Daoy (cell line): ENCODE data around the gene SPATA25. TPM values are rescaled to one million over a fixed set of nuclear protein-coding genes. Genes with fewer than 3 reads are reported as not detected.
A peak's percentile ranks its signal among the peaks of the same experiment; 100 is the strongest.
"Not testable (repeated sequence)": the region's sequence is repeated elsewhere in the genome, so short reads cannot be mapped to it uniquely, and the experiment has no call there.

ENCODE experiments used
- DNase-seq: peaks from one replicate; pipeline ENCODE4 v3.0.0-alpha.2; 2015; ENCODE audit warnings: low read depth
- total RNA-seq: library from RNA; depleted of rRNA; stranded (reverse); fragments of >200 nt; shearing (Covaris generic); gene quantifications from 2 replicates; pipeline ENCODE4 v1.2.3, GENCODE V29; 2014

SPATA25 gene
- total RNA-seq, 1 experiment from 2014 or later: not detected

DNA sequence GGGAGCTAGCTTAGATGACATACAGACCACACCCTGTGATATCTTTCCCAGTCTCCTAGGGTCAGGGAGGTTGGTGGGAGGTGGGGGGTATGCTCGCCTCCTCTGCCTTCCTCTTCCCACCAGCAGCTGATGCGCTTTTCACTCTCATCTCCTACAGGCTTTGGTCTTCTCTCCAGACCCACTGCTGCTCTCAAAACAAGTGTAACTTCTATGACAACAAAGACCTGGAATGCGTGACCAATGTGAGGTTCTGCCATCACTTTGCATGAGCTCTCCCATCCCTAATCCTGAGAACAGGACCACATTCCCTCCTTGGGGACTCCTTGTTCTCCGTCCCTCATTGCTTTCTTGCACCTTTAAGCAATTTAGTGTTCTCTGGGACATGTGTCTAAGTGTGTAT, 6.4 kb upstream of the SPATA25 start:
- no peak for DNase-seq

DNA sequence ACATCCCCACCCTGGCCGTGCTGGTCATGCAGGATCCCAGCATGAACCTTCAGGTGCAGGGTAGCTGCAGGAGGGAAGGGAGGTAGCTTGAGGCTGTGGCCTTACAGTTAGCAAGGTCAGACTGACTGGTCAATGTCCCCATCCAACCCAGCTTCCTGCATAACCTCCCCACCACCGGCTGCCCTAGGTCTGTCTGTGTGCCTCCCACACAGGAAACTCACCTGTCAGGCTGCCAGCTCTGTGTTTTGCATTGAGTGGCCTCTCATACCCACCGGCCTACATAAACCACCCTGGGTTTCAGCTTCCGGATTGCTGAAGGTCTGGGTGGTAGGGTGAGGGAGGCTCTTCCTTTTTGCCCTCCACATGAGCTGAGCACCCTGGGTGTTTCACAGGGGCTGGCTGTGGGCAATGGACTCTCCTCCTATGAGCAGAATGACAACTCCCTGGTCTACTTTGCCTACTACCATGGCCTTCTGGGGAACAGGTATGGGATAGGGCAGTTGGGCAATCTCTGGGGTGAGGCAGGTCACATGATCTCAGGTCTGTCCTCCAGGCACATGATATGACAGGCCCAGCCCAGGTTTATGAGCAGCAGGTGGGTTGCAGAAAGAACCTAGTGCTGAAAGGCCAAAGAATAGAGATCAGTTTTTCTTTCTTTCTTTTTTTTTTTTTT, 5.5 kb upstream of the SPATA25 start:
- DNase-seq: no peak

DNA sequence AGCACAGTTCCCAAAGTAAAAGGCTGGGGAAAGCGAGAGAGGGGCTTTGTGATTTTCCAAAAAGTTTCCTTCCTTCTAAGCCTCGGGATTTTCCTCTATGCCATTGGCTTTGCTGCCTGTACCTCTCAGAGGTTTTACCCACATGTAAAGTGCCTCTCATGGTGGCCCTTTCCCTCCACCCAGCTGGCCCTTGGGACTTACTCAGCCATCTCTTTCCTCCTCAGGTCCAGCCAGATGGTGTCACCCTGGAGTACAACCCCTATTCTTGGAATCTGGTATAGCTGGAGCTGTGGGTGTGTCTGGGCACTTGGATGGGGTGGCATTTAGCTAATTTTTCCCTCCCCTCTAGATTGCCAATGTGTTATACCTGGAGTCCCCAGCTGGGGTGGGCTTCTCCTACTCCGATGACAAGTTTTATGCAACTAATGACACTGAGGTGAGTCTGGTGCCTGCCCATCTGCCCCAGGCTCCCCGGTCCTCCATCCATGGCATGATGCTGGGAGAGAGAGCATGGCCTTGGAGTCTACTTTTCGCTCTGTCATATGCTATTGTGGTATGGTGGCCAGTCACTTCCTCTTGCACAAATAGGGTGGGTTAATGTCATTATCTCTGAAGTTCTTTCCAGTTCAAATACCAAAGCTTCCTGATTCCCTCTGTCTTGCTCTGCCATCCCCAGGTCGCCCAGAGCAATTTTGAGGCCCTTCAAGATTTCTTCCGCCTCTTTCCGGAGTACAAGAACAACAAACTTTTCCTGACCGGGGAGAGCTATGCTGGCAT, 4.8 kb upstream of the SPATA25 start:
- no peak for DNase-seq

- DNase-seq: peak; percentile 93
Measured at GRCh38 chr20:45890985-45891983, 3.9 kb upstream of the SPATA25 start, which contains the start of the genes CTSA and NEURL2. TSS of gene CTSA (plus strand) at chr20:45891335. CDS start at chr20:45891569, 234 bp downstream. TSS of gene NEURL2 (minus strand) at chr20:45891208. CDS start at chr20:45890991, 217 bp downstream.

GRCh38 chr20:45890077-45890984, 2.9 kb upstream of the SPATA25 start:
- peak; percentile 84 for DNase-seq

DNA sequence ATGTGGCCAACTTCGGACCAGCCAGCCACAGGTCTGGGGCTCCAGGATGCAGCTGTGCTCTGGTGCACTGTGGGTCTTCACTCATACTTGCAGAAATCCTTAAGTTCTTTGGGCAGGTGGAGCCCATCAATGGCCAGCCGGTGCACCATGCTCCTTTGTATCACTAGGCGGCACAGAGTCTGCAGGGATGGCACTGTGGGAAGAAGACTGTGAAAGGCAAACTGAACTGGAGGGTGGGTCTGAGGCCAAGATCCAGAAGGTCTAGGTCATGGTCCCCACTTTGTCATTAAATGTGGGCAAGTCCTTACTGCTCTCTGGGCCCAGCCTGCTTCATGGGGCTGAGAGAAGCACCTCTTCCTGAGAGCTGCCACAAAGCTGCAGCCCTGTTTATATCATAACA, 1.3 kb upstream of the SPATA25 start:
- DNase-seq: no peak

DNA sequence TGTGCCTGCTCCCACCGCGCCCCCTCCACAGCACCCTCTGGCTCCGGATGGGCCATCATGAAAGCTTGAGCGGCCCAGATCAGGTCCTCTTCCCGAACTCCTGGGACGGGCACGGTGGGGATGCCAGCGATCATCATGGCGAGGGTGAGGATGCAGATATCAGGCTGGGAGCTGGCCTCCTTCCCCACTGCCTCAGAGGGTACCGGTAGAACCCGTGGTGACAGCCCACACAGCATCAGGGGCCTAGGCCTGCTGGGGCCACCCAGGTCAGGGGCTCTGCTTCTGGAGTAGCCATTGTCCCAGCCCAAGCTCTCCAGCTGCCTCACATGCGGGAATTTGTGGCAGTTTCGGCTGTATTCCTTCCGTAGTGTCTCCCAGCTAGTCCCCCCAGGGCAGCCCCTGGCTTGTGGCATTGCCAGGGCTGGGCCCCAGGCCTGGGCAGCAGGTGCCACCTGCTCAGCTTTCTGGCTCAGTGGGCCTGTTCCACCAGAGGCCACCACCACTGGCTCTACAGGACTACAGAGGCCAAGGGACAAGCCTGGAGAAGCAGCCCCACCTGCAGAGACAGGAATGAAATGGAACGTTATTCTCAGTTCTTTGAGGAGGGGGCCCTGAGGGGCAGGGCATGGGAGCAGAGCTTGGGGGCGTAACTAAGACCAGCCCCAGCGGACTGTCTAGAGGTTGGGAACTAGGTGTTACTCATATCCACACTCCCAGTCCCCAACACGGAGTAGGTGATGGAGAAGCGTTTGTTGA, 654 bp downstream of the SPATA25 start:
- no peak for DNase-seq

GRCh38 chr20:45883100-45883469, 4.3 kb downstream of the SPATA25 start:
- no peak for DNase-seq

DNA sequence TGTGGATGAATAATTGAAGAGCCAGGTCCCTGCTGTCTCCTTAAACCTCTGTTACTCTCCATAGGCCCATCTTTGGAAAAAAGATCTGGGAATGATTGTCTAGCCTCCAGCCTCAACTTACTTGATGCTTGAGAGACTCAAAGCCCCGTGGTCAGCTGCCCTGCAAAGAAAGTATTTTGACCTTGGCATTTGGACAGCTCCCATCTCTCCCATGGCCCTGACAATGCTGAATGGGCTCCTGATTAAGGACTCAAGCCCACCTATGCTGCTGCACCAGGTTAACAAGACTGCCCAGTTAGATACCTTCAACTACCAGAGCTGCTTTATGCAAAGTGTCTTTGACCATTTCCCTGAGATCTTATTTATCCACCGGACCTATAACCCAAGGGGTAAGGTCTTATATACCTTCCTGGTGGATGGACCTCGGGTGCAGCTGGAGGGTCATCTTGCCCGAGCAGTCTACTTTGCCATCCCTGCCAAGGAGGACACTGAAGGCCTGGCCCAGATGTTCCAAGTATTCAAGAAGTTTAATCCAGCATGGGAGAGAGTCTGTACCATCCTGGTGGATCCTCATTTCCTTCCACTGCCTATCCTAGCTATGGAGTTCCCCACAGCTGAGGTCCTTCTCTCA, 4.8 kb downstream of the SPATA25 start:
- no peak for DNase-seq

GRCh38 chr20:45880988-45881788, 6.2 kb downstream of the SPATA25 start, which contains the start of gene ZSWIM1:
TSS of gene ZSWIM1 (plus strand) at chr20:45881227. CDS start at chr20:45882593, 1,366 bp downstream.
- DNase-seq: peak; percentile 99

- DNase-seq: no peak
Measured at GRCh38 chr20:45878076-45878761, 9.2 kb downstream of the SPATA25 start.

DNA sequence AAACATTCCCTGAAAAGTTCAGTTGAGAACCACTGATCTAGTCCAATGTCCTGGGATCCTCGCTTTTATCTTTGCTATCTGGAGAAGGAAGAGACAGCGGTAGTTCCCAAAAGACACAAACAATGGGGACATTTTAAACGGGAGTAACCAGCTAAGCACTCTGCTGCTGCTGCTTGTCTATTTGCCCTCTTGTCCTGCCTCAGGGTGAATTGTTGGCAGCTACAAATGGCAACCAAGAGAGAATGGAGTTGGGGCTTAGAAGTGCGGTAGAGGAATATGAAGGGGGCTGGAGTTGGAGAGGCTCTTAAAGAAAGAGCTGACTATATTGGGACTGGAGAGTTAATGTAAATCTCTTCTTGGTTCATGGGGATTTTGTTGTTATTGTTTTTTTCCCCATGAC, 12.8 kb downstream of the SPATA25 start:
- DNase-seq: no peak

DNA sequence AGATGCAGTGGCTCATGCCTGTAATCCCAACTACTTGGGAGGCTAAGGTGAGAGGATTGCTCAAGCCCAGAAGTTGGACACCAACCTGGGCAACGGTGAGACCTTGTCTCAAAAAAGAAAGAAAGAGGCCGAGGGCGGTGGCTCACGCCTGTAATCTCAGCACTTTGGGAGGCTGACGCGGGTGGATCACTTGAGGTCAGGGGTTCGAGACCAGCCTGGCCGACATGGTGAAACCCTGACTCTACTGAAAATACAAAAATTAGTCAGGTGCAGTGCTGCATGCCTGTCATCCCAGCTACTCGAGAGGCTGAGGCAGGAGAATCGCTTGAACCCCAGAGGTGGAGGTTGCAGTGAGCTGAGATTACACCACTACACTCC, 13.3 kb downstream of the SPATA25 start:
- DNase-seq: not testable (repeated sequence)

DNA sequence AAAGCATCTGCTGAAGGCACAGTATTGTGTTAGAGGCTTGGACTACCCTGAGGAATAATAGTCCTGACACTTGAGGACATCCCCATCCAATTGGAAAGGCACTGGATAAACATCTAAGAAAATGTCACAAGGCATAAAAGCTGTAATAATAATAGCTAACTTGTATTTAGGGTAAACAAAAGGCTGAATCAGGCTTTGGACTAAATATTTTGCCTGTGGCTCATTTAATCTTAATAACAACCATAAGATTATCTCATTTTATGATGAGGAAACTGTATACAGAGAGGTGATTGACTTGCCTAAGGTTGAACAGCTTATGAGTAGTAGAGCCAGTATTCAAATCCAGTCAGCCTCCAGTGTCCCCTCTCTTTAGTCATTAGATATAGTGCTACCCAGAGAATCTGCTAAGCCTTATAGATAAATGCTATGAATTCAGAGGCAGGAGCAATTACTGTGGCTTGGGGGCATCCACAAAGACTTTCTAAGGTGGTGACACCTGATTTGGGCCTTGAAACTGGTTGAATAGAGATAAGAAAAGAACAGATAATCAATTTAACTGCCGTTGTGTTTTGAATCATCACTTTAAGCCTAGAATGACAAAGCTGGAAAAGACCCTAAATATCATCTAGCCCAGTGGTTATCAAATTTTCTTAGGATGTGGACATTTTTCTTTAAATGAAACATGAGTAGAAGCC, 13.9 kb downstream of the SPATA25 start:
- DNase-seq: no peak

DNA sequence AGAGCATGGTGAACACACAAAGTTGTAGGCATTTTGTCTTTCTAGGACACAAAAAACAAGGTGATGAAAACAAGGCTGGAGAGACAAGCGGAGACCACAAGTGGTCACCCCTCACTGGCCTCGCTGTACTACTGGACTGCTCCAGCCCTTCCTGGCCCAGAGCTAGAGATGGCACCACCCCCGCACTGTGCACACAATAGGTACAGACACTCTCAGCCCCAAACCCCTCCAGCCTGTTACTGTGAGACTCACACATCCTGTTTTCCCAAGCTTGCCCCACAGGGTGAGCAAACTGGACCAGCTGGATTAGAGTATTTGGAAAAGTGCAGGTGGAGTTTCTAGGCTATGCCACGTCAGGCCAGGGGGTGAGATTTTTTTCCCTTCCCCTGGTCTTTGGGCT, 14.8 kb downstream of the SPATA25 start:
- DNase-seq: no peak

DNA sequence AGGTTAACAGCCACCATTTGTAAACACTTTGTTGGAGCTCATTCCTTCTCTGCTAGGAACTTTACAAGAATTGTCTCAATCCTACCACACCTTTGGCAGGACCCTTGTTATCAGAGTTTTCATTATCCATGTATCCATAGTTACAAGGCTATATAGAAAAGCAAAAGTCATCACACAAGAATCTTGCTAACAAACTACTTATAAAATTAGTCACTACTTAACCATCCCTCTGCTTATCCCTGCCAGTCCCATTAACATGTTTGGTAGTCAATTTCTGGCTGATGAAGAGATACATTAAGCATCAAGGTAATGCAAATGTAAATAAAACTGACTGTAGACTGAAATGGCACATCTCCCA, 19.6 kb downstream of the SPATA25 start:
- peak; percentile 41 for DNase-seq

DNA sequence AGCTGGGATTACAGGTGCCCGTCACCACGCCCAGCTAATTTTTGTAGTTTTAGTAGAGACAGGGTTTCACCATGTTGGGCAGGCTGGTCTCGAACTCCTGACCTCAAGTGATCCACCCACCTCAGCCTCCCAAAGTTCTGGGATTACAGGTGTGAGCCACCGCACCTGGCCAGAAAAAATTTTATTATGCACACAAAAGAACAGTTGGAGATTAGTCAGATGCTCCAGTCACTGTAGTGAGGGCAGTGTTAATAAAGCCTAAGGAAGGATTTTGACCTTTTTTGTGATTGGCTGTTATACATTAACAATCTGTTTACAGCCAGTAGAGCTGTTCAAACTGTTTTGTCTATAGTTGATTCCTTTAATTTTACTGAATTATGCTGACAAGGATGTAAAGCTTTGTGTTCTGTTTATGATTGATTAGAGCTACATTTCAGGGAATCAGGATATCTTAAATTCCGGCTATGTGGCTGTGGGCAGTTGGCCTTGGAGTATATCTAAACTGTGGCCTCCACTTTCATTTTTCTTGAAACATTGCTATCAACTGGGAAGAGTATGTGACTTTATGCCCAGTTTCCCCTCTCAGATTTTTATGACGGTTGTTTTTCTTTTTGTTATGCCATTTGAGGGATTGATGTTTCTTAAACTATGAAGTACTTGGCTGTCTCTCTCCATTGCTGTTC, 20.1 kb downstream of the SPATA25 start:
- DNase-seq: no peak
